K562 (cell line): ENCODE results near the gene SLC2A14. TPM values are rescaled to one million over a fixed set of nuclear protein-coding genes. Genes with fewer than 3 reads are reported as not detected.

Experiments
- ATAC-seq: fragments of 200-7000 bp; cut with Tn5 transposase; 3 replicates; pipeline ENCODE4 v1.9.1; 2020; ENCODE audit warnings: moderate library complexity
- BruUV-seq: library from RNA; stranded (reverse); fragments of 400-500 nt; replicated peaks from 2 replicates; lab custom pipeline; 2021; lab: Mats Ljungman, UMichigan
- CTCF ChIA-PET: fragments of 300-600 bp; formaldehyde crosslinking; extraction: SDS; loops from one replicate; lab custom pipeline; 2021; ENCODE audit warnings: low intra/inter-chr PET ratio; lab: Yijun Ruan, JAX
- POLR2A ChIA-PET: fragments of 300-600, 350-650 bp; sonication (Branson Sonifier 250); formaldehyde crosslinking; extraction: SDS; loops from one replicate; lab custom pipeline; 2021; ENCODE audit warnings: antibody characterized with exemption, inconsistent platforms; lab: Yijun Ruan, JAX
- DNase-seq, 4 experiments: peaks; one replicate each; pipeline versions ENCODE4 v3.0.0 to v3.0.0-alpha.2; 2011 to 2018; ENCODE audit warnings: low spot score in 3 of 4, mixed read lengths in 3 of 4; ENCODE audit errors: extremely low read depth in 1 of 4
- FAIRE-seq: peaks from 2 replicates; lab custom pipeline; 2011; peaks lifted over from hg19 to GRCh38; lab: Jason Lieb, UNC
- H2AFZ ChIP-seq: 2 replicates; pipeline ENCODE4 v1.6.0; 2011; ENCODE audit warnings: low read depth, low read length, control low read depth, inconsistent platforms
- H3K27ac ChIP-seq: fragments of 200-600 bp; 3 replicates; pipeline ENCODE4 v1.8.0; 2011; ENCODE audit warnings: low read depth, mild to moderate bottlenecking, control low read depth, inconsistent platforms, low read length, moderate library complexity, mixed read lengths; ENCODE audit errors: extremely low read depth
- H3K27me3 ChIP-seq, 2 experiments: fragments of 300-600 bp in 1 of 2; 2 replicates in 1 of 2; 3 replicates in 1 of 2; pipeline versions ENCODE4 v1.6.0 to v1.8.0; 2011; ENCODE audit warnings: inconsistent platforms in 2 of 2, low read length in 2 of 2, mild to moderate bottlenecking in 1 of 2, mixed read lengths in 1 of 2, moderate library complexity in 1 of 2; ENCODE audit not compliant: control insufficient read depth in 2 of 2, insufficient read depth in 2 of 2
- H3K36me3 ChIP-seq: fragments of 300-600 bp; 3 replicates; pipeline ENCODE4 v1.8.0; 2011; ENCODE audit warnings: mild to moderate bottlenecking, low read length, inconsistent platforms; ENCODE audit not compliant: control insufficient read depth, insufficient read depth
- H3K4me1 ChIP-seq, 2 experiments: fragments of 200-600 bp in 1 of 2; replicated peaks in 1 of 2; 2 replicates in 1 of 2; 3 replicates in 1 of 2; pipeline versions ENCODE4 v1.5.1 to v1.8.0; 2011; ENCODE audit warnings: inconsistent platforms in 2 of 2, low read length in 2 of 2, mild to moderate bottlenecking in 1 of 2, mixed read lengths in 1 of 2, moderate library complexity in 1 of 2; ENCODE audit not compliant: control insufficient read depth in 2 of 2, insufficient read depth in 2 of 2
- H3K4me2 ChIP-seq: 2 replicates; pipeline ENCODE4 v1.6.1; 2011; ENCODE audit warnings: low read length, control low read depth, inconsistent platforms, mixed read lengths; ENCODE audit not compliant: insufficient read depth
- H3K4me3 ChIP-seq: fragments of 200-600 bp; sonication (generic), shearing (Covaris generic); 2 replicates; pipeline ENCODE4 v1.5.1; 2016; ENCODE audit warnings: control low read depth, inconsistent platforms
- H3K79me2 ChIP-seq: fragments of 200-600 bp; 3 replicates; pipeline ENCODE4 v1.8.0; 2011; ENCODE audit warnings: low read length, inconsistent platforms; ENCODE audit not compliant: control insufficient read depth, insufficient read depth
- H3K9ac ChIP-seq, 2 experiments: 2 replicates each; pipeline versions ENCODE4 v1.6.0 to v1.6.1; 2011; ENCODE audit warnings: low read depth in 2 of 2, low read length in 2 of 2, control low read depth in 1 of 2, inconsistent platforms in 1 of 2, mild to moderate bottlenecking in 1 of 2, mixed read lengths in 1 of 2; ENCODE audit not compliant: insufficient read depth in 1 of 2
- H3K9me1 ChIP-seq: one replicate; pipeline ENCODE4 v1.6.0; 2011; ENCODE audit warnings: inconsistent platforms, mild to moderate bottlenecking, low read length, moderate library complexity; ENCODE audit not compliant: control insufficient read depth, insufficient read depth
- H3K9me3 ChIP-seq: replicated peaks from 2 replicates; pipeline ENCODE4 v1.5.1; 2011; ENCODE audit warnings: low read depth, low read length, inconsistent platforms; ENCODE audit not compliant: control insufficient read depth, insufficient read depth
- H4K20me1 ChIP-seq: replicated peaks from 2 replicates; pipeline ENCODE4 v1.6.1; 2011; ENCODE audit warnings: low read length, inconsistent platforms, mixed read lengths; ENCODE audit not compliant: control insufficient read depth, insufficient read depth
- ATF6 ChIP-seq: sonication (generic); formaldehyde crosslinking; IDR thresholded peaks from 2 replicates; pipeline ENCODE4 v1.4.0; 2020; ENCODE audit warnings: mild to moderate bottlenecking, missing genetic modification reagents
- HDAC2 ChIP-seq: fragments of 450-650 bp; IDR thresholded peaks from 2 replicates; pipeline ENCODE4 v1.6.1; 2016; ENCODE audit warnings: mild to moderate bottlenecking
- HMBOX1 ChIP-seq: sonication (generic); IDR thresholded peaks from 2 replicates; pipeline ENCODE4 v1.6.1; 2016
- HMG20A ChIP-seq: fragments of 450-650 bp; formaldehyde crosslinking; conservative IDR thresholded peaks from 2 replicates; pipeline ENCODE4 v1.4.0; 2020; ENCODE audit warnings: mild to moderate bottlenecking, mixed read lengths
- HNRNPH1 ChIP-seq: fragments of 200-400 bp; formaldehyde crosslinking; optimal IDR thresholded peaks from 2 replicates; pipeline ENCODE3; 2017; ENCODE audit warnings: low read depth, mild to moderate bottlenecking, low read length, moderate library complexity
- HSF4 ChIP-seq: fragments of 250-450 bp; sonication (Bioruptor Pico); IDR thresholded peaks from 2 replicates; pipeline ENCODE4 v2.1.2; 2022; ENCODE audit warnings: mild to moderate bottlenecking, moderate library complexity, borderline replicate concordance
- KLF16 ChIP-seq: IDR thresholded peaks from 2 replicates; pipeline ENCODE4 v1.6.1; 2016; ENCODE audit warnings: antibody characterized with exemption
- RAD51 ChIP-seq: fragments of 450-650 bp; IDR thresholded peaks from 2 replicates; pipeline ENCODE4 v1.7.1; 2016; ENCODE audit warnings: low read depth, mild to moderate bottlenecking, borderline replicate concordance
- SMAD4 ChIP-seq: fragments of 250-450 bp; sonication (Bioruptor Pico); conservative IDR thresholded peaks from 2 replicates; pipeline ENCODE4 v1.8.0; 2021; ENCODE audit warnings: inconsistent platforms, mild to moderate bottlenecking, moderate library complexity
- SMC3 ChIP-seq: conservative IDR thresholded peaks from 2 replicates; pipeline ENCODE4 v1.6.1; 2011; ENCODE audit warnings: low read depth, low read length, improper control_type of control experiment; ENCODE audit not compliant: insufficient read depth
- SPI1 ChIP-seq: IDR thresholded peaks from 2 replicates; pipeline ENCODE4 v1.6.1; 2011; ENCODE audit warnings: low read depth, low read length, control low read depth, borderline replicate concordance
- SREBF2 ChIP-seq: sonication (generic); formaldehyde crosslinking; IDR thresholded peaks from 2 replicates; pipeline ENCODE4 v1.4.0; 2020; ENCODE audit warnings: mild to moderate bottlenecking, missing genetic modification reagents
- ZNF347 ChIP-seq: fragments of 450-650 bp; formaldehyde crosslinking; IDR thresholded peaks from 2 replicates; pipeline ENCODE4 v1.4.0; 2020; ENCODE audit warnings: low read depth, mild to moderate bottlenecking, moderate library complexity
- ZNF507 ChIP-seq: conservative IDR thresholded peaks from 2 replicates; pipeline ENCODE4 v1.6.1; 2017; ENCODE audit warnings: missing genetic modification characterization, missing compliant biosample characterization
- ZNF589 ChIP-seq: fragments of 200-800 bp; sonication (Bioruptor generic); IDR thresholded peaks from 2 replicates; pipeline ENCODE4 v1.6.1; 2016; ENCODE audit warnings: low read depth, missing genetic modification characterization, missing compliant biosample characterization
- WGBS: fragments of 100-300 bp; shearing (Covaris generic); methylation state at CpG from one replicate; pipeline ENCODE4 v1.1.6; 2016; ENCODE audit warnings: low coverage, mixed read lengths; ENCODE audit not compliant: insufficient coverage; ENCODE audit errors: missing lambda C conversion rate; 5-methylcytosine and 5-hydroxymethylcytosine counted together
- in situ Hi-C: fragments of 300-500 bp; cut with MboI; formaldehyde crosslinking; loops from 4 replicates; pipeline ENCODE4 v1.15.0; 2018; ENCODE audit warnings: inconsistent platforms, mixed read lengths
- intact Hi-C: fragments of 100-400 bp; cut with micrococcal nuclease; formaldehyde crosslinking; loops from 2 replicates; pipeline ENCODE4 v1.14.2; 2022
- polyA plus RNA-seq, 8 experiments: library from polyadenylated mRNA; depleted of rRNA in 4 of 8; stranded (reverse) in 5 of 8; unstranded in 3 of 8; fragments of >200 nt; fragmentation: Nextera tagmentation in 2 of 8; fragmentation: Illumina TruSeq in 1 of 8; extraction: Ambion mirVana in 2 of 8; extraction: Trizol in 1 of 8; gene quantifications; 2 replicates each; pipeline versions ENCODE4 v1.2.1 to v1.2.3, GENCODE V29; 2011 to 2014; ENCODE audit warnings: inconsistent platforms in 1 of 8, missing spikeins in 1 of 8
- total RNA-seq, 7 experiments: library from RNA; depleted of rRNA in 6 of 7; stranded (reverse); fragments of >200 nt in 6 of 7; fragmentation: Illumina TruSeq in 2 of 7; extraction: Trizol in 2 of 7; gene quantifications; 2 replicates each; pipeline versions ENCODE4 v1.2.1 to v1.2.3, GENCODE V29; 2011 to 2021; ENCODE audit warnings: low replicate concordance in 1 of 7
- TF ChIP-seq, protein P1 (sequence below): sonication (generic); formaldehyde crosslinking; IDR thresholded peaks from 2 replicates; pipeline ENCODE4 v1.8.0; 2023; ENCODE audit warnings: mild to moderate bottlenecking, missing genetic modification reagents

SLC2A14 gene
- total and polyA plus RNA-seq, 9 of the 15 experiments (the other 6 are each of a cell fraction or from before 2014, with no cell fraction given): 0.13 to 8.9 (median 4.8) TPM; not detected in 1

DNA sequence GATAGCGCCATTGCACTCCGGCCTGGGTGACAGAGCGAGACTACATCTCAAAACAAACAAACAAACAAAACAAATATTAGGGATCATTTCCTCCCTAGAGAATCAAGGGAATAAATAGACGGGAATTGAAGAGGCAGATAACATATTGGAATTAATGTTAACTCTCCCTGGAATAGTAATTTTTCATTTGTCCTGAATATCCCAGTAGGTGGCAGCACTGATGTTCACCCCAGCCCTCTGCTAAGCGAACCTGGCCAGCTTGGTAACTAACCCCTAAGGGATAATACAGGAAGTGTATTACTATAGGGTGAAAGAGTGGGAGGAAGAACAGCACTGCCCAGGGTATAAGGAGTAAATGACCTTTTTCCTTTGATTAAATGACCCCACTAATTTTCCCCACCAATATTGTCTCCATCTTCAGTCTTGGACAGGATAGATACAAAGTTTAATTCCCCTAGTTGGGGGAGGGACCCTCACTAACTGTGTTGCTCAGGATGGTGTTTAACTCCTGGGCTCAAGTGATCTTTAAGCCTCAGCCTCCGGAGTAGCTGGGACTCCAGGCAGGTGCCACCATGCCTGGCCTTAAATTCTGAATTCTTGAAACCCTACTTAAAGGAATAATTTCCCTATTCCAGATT lies 40.5 kb downstream of the SLC2A14 start:
- POLR2A ChIA-PET: interaction anchor here (1.0 kb wide), 1 partner anchor 13 kb away, joined by 3 read pairs; no protein-coding TSS in a partner anchor
- peak; percentile 63 for FAIRE-seq
- 3% methylated on average over 4 of the region's 6 CpGs for WGBS
- no peaks in the 10 kb centered on the region for H3K9me3 ChIP-seq
- no peak overlapping the region for H2AFZ ChIP-seq
- no peak overlapping the region for H3K4me2 ChIP-seq
- H3K79me2 ChIP-seq: no peaks in the 10 kb centered on the region
- no TSS peak for BruUV-seq
- H3K27me3 ChIP-seq: 0 out of 5 replicates have a peak, but pooled peaks cover 2 to 3% of the 10 kb centered on the region in 2 experiments
- no peaks in the 10 kb centered on the region for H3K36me3 ChIP-seq
- in situ Hi-C loops: no loop called here
- intact Hi-C loops: no loop called here
- ATAC-seq: peak; percentile 87
- H3K27ac ChIP-seq: no peak overlapping the region
- no peak overlapping the region for H3K9ac ChIP-seq
- CTCF ChIA-PET: no interaction called here
- H3K9me1 ChIP-seq: no peaks in the 10 kb centered on the region
- H3K4me3 ChIP-seq: no peak overlapping the region
- DNase-seq: peak; percentile 37 to 71 (median 48)
- no peaks in the 10 kb centered on the region for H4K20me1 ChIP-seq
- no peaks in the 10 kb centered on the region; a peak in 1 of 5 replicates for H3K4me1 ChIP-seq
- TF ChIP-seq ZNF347 (CRISPR knock-in tag) (no peak), HDAC2 (no peak), ZNF589 (CRISPR knock-in tag) (no peak), SREBF2 (CRISPR knock-in tag) (no peak), ZNF507 (tag) (no peak), SMC3 (0 out of 2 replicates have a peak, but pooled peaks have one; percentile 18), KLF16 (no peak), HMG20A (CRISPR knock-in tag) (no peak), SMAD4 (CRISPR knock-in tag) (no peak), HSF4 (CRISPR knock-in tag) (no peak), RAD51 (no peak), HMBOX1 (peak; percentile 73), ATF6 (CRISPR knock-in tag) (no peak), HNRNPH1 (no peak), SPI1 (peak; percentile 68; the same call in 1 of the 2 replicates)
- TF ChIP-seq, protein P1, sequence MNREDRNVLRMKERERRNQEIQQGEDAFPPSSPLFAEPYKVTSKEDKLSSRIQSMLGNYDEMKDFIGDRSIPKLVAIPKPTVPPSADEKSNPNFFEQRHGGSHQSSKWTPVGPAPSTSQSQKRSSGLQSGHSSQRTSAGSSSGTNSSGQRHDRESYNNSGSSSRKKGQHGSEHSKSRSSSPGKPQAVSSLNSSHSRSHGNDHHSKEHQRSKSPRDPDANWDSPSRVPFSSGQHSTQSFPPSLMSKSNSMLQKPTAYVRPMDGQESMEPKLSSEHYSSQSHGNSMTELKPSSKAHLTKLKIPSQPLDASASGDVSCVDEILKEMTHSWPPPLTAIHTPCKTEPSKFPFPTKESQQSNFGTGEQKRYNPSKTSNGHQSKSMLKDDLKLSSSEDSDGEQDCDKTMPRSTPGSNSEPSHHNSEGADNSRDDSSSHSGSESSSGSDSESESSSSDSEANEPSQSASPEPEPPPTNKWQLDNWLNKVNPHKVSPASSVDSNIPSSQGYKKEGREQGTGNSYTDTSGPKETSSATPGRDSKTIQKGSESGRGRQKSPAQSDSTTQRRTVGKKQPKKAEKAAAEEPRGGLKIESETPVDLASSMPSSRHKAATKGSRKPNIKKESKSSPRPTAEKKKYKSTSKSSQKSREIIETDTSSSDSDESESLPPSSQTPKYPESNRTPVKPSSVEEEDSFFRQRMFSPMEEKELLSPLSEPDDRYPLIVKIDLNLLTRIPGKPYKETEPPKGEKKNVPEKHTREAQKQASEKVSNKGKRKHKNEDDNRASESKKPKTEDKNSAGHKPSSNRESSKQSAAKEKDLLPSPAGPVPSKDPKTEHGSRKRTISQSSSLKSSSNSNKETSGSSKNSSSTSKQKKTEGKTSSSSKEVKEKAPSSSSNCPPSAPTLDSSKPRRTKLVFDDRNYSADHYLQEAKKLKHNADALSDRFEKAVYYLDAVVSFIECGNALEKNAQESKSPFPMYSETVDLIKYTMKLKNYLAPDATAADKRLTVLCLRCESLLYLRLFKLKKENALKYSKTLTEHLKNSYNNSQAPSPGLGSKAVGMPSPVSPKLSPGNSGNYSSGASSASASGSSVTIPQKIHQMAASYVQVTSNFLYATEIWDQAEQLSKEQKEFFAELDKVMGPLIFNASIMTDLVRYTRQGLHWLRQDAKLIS: no peak
